Trophoblast cell (in vitro differentiated cells and primary cell): ENCODE measurements around the gene ENAH.

Source experiments
- DNase-seq, 2 donors: peaks; one replicate each; pipeline ENCODE4 v3.0.0-alpha.2; 2016
- H2AFZ ChIP-seq: 2 replicates; pipeline ENCODE4 v1.6.1; 2013; ENCODE audit warnings: low read length, moderate library complexity, mild to moderate bottlenecking; ENCODE audit not compliant: insufficient read depth, poor library complexity
- H2AK5ac ChIP-seq: 2 replicates; pipeline ENCODE4 v1.6.1; 2013; ENCODE audit warnings: mild to moderate bottlenecking, low read length
- H2BK120ac ChIP-seq: 2 replicates; pipeline ENCODE4 v1.6.1; 2013; ENCODE audit warnings: low read length, mild to moderate bottlenecking, moderate library complexity; ENCODE audit not compliant: insufficient read depth, poor library complexity
- H2BK12ac ChIP-seq: 2 replicates; pipeline ENCODE4 v1.6.1; 2013; ENCODE audit warnings: mild to moderate bottlenecking, low read length, moderate library complexity
- H2BK5ac ChIP-seq: 2 replicates; pipeline ENCODE4 v1.6.1; 2013; ENCODE audit warnings: low read length, low read depth, moderate library complexity, mild to moderate bottlenecking; ENCODE audit not compliant: poor library complexity
- H3K14ac ChIP-seq: 2 replicates; pipeline ENCODE4 v1.6.1; 2013; ENCODE audit warnings: mild to moderate bottlenecking, low read length
- H3K18ac ChIP-seq: 2 replicates; pipeline ENCODE4 v1.6.1; 2013; ENCODE audit warnings: mild to moderate bottlenecking, low read length
- H3K23ac ChIP-seq: 2 replicates; pipeline ENCODE4 v1.6.1; 2013; ENCODE audit warnings: low read length
- H3K27ac ChIP-seq: 2 replicates; pipeline ENCODE4 v1.5.1; 2013; ENCODE audit warnings: low read depth, mild to moderate bottlenecking, inconsistent platforms, low read length, moderate library complexity
- H3K27me3 ChIP-seq: 2 replicates; pipeline ENCODE4 v1.6.1; 2013; ENCODE audit warnings: inconsistent platforms, mild to moderate bottlenecking, low read length, moderate library complexity; ENCODE audit not compliant: insufficient read depth
- H3K36me3 ChIP-seq, 2 experiments: 1 replicate in 1 of 2; 2 replicates in 1 of 2; pipeline ENCODE4 v1.6.1; 2013; ENCODE audit warnings: low read length in 2 of 2, mild to moderate bottlenecking in 2 of 2, moderate library complexity in 1 of 2; ENCODE audit not compliant: insufficient read depth in 2 of 2, control insufficient read depth in 1 of 2
- H3K4ac ChIP-seq: 2 replicates; pipeline ENCODE4 v1.6.1; 2013; ENCODE audit warnings: low read depth, mild to moderate bottlenecking, low read length, moderate library complexity
- H3K4me1 ChIP-seq, 2 experiments: 1 replicate in 1 of 2; 2 replicates in 1 of 2; pipeline ENCODE4 v1.6.1; 2013; ENCODE audit warnings: low read length in 2 of 2, mild to moderate bottlenecking in 2 of 2, moderate library complexity in 1 of 2; ENCODE audit not compliant: insufficient read depth in 2 of 2, control insufficient read depth in 1 of 2
- H3K4me2 ChIP-seq: 2 replicates; pipeline ENCODE4 v1.6.1; 2013; ENCODE audit warnings: inconsistent platforms, mild to moderate bottlenecking, low read length, moderate library complexity
- H3K4me3 ChIP-seq: 2 replicates; pipeline ENCODE4 v1.5.1; 2013; ENCODE audit warnings: mild to moderate bottlenecking, low read depth, low read length, inconsistent platforms
- H3K79me1 ChIP-seq: one replicate; pipeline ENCODE4 v1.6.1; 2013; ENCODE audit warnings: low read length
- H3K79me2 ChIP-seq: 2 replicates; pipeline ENCODE4 v1.6.1; 2013; ENCODE audit warnings: low read length, mild to moderate bottlenecking; ENCODE audit not compliant: control insufficient read depth, insufficient read depth, poor library complexity
- H3K9ac ChIP-seq: 2 replicates; pipeline ENCODE4 v1.6.1; 2013; ENCODE audit warnings: mild to moderate bottlenecking, low read length
- H3K9me3 ChIP-seq: 2 replicates; pipeline ENCODE4 v1.6.1; 2013; ENCODE audit warnings: low read depth, mild to moderate bottlenecking, control low read depth, inconsistent platforms, low read length; ENCODE audit not compliant: insufficient read depth
- H4K12ac ChIP-seq: 2 replicates; pipeline ENCODE4 v1.6.1; 2013; ENCODE audit warnings: low read depth, mild to moderate bottlenecking, low read length, moderate library complexity
- H4K8ac ChIP-seq: 2 replicates; pipeline ENCODE4 v1.6.1; 2013; ENCODE audit warnings: low read depth, mild to moderate bottlenecking, low read length, moderate library complexity
- H4K91ac ChIP-seq: one replicate; pipeline ENCODE4 v1.6.1; 2013; ENCODE audit warnings: low read depth, mild to moderate bottlenecking, low read length, moderate library complexity
- WGBS: extraction: QIAGEN DNeasy Blood & Tissue Kit; methylation state at CpG from one replicate; pipeline ENCODE4 v1.1.7; 2013; ENCODE audit warnings: missing lambda C conversion rate; ENCODE audit not compliant: insufficient read length, insufficient coverage; ENCODE audit errors: extremely low coverage; 5-methylcytosine and 5-hydroxymethylcytosine counted together

The ENAH gene

GRCh38 chr1:225532240-225532944 lies 120.5 kb downstream of the ENAH start:
- no peak overlapping the region for H2AK5ac ChIP-seq
- no CpG with 5 or more reads among the region's 2 CpGs for WGBS
- H3K27me3 ChIP-seq = no peaks in the 10 kb centered on the region
- H2AFZ ChIP-seq = no peak overlapping the region
- no peak overlapping the region for H3K9ac ChIP-seq
- H3K14ac ChIP-seq = no peak overlapping the region
- no peak overlapping the region for H3K4ac ChIP-seq
- H3K27ac ChIP-seq = no peak overlapping the region
- no peak overlapping the region for H3K4me3 ChIP-seq
- no peak overlapping the region for H4K91ac ChIP-seq
- H2BK12ac ChIP-seq = no peak overlapping the region
- H3K23ac ChIP-seq = no peak overlapping the region
- H3K4me2 ChIP-seq = no peak overlapping the region
- no peaks in the 10 kb centered on the region for H3K79me2 ChIP-seq
- no peak overlapping the region for H4K12ac ChIP-seq
- no peak overlapping the region for H4K8ac ChIP-seq
- H3K79me1 ChIP-seq = no peaks in the 10 kb centered on the region
- H2BK120ac ChIP-seq = no peak overlapping the region
- peak in 1 of 2 donors; percentile 30 for DNase-seq
- no peak overlapping the region for H2BK5ac ChIP-seq
- H3K18ac ChIP-seq = no peak overlapping the region
- H3K9me3 ChIP-seq = no peaks in the 10 kb centered on the region
- H3K36me3 ChIP-seq = peaks cover 0 to 3% of the 10 kb centered on the region in 2 experiments
- H3K4me1 ChIP-seq = peaks cover 0 to 1% of the 10 kb centered on the region in 2 experiments

GRCh38 chr1:225529726-225530125 lies 123.2 kb downstream of the ENAH start:
- H3K4me3 ChIP-seq = no peak overlapping the region
- peaks cover 2% of the 10 kb centered on the region for H3K79me1 ChIP-seq
- no peak for DNase-seq
- no peak overlapping the region for H4K8ac ChIP-seq
- no peak overlapping the region for H4K12ac ChIP-seq
- no peak overlapping the region for H2BK5ac ChIP-seq
- no peak overlapping the region for H3K27ac ChIP-seq
- no peak overlapping the region for H2AFZ ChIP-seq
- H3K4ac ChIP-seq = no peak overlapping the region
- H2BK12ac ChIP-seq = no peak overlapping the region
- no peak overlapping the region for H3K9ac ChIP-seq
- no peak overlapping the region for H3K4me2 ChIP-seq
- H3K14ac ChIP-seq = no peak overlapping the region
- H3K18ac ChIP-seq = no peak overlapping the region
- H2AK5ac ChIP-seq = no peak overlapping the region
- H3K9me3 ChIP-seq = no peaks in the 10 kb centered on the region
- WGBS = no CpG with 5 or more reads among the region's 4 CpGs
- peaks cover 0 to 1% of the 10 kb centered on the region in 2 experiments for H3K4me1 ChIP-seq
- H3K79me2 ChIP-seq = no peaks in the 10 kb centered on the region
- no peaks in the 10 kb centered on the region for H3K27me3 ChIP-seq
- H2BK120ac ChIP-seq = no peak overlapping the region
- peaks cover 0 to 3% of the 10 kb centered on the region in 2 experiments for H3K36me3 ChIP-seq
- no peak overlapping the region for H4K91ac ChIP-seq
- no peak overlapping the region for H3K23ac ChIP-seq

DNA sequence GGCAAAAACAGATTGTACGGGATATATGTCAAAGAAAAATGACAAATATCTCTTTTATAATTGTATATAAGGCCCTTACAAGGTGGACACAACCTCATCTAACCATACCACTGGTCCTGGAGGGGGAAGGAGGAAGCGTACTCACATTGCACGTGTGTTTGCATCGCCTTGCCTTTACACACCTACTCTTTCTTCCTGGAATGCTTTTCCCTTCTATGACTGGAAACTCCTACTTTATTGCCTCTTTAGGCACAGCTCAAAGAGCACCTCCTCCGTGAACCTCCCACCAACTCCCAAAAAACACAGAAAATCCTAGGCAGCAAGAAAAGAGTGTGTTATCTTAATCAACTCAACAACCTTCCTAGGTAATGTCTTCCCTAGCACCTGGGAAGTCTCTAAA lies 125.3 kb downstream of the ENAH start:
- Histone ChIP-seq H3K27me3 (no peaks in the 10 kb centered on the region), H3K23ac (no peak overlapping the region), H3K4ac (no peak overlapping the region), H3K4me1 (peaks cover 0 to 1% of the 10 kb centered on the region in 2 experiments), H2AK5ac (no peak overlapping the region), H3K4me2 (no peak overlapping the region), H3K9ac (no peak overlapping the region), H3K4me3 (no peak overlapping the region), H3K14ac (no peak overlapping the region), H3K79me2 (no peaks in the 10 kb centered on the region), H3K27ac (no peak overlapping the region), H3K79me1 (peaks cover 2% of the 10 kb centered on the region), H3K9me3 (no peaks in the 10 kb centered on the region), H4K8ac (no peak overlapping the region), H4K91ac (no peak overlapping the region), H2AFZ (no peak overlapping the region), H3K18ac (no peak overlapping the region), H4K12ac (no peak overlapping the region), H2BK5ac (no peak overlapping the region), H3K36me3 (peaks cover 0 to 3% of the 10 kb centered on the region in 2 experiments), H2BK120ac (no peak overlapping the region), H2BK12ac (no peak overlapping the region)
- no CpG with 5 or more reads among the region's 5 CpGs for WGBS
- no peak for DNase-seq

DNA sequence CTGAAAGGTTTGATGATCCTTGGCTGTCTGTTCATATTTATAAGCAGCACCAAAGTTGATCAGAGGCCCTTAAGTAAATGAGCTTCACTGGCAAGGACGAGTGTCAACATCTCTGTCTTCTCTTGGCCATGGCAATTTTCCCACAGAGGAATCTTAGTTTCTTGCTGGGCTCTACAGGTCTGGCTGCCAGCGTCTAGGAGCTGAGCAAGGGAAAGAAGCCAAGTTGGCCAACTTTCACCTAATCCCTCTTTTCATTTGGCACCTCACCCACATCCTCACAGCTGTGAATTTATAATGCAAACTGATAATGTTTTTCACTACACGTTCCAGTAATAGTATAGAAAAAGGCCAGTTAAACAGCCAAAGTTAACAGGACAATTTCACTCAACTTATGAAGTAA lies 126.0 kb downstream of the ENAH start:
- Histone ChIP-seq H3K9ac (no peak overlapping the region), H2BK5ac (no peak overlapping the region), H3K27ac (no peak overlapping the region), H3K4ac (no peak overlapping the region), H3K79me1 (peaks cover 2% of the 10 kb centered on the region), H3K4me2 (no peak overlapping the region), H2AFZ (no peak overlapping the region), H4K8ac (no peak overlapping the region), H2AK5ac (no peak overlapping the region), H3K14ac (no peak overlapping the region), H3K4me1 (peaks cover 0 to 1% of the 10 kb centered on the region in 2 experiments), H2BK120ac (no peak overlapping the region), H2BK12ac (no peak overlapping the region), H3K23ac (no peak overlapping the region), H3K9me3 (no peaks in the 10 kb centered on the region), H3K36me3 (peaks cover 0 to 3% of the 10 kb centered on the region in 2 experiments), H3K79me2 (no peaks in the 10 kb centered on the region), H3K27me3 (no peaks in the 10 kb centered on the region), H4K91ac (no peak overlapping the region), H3K4me3 (no peak overlapping the region), H3K18ac (no peak overlapping the region), H4K12ac (no peak overlapping the region)
- no peak for DNase-seq
- WGBS = no CpG with 5 or more reads among the region's 3 CpGs
